Posterior cingulate gyrus (tissue), 11 donors: ENCODE data around the gene CNPY4.
"Not testable (repeated sequence)": the region's sequence is repeated elsewhere in the genome, so short reads cannot be mapped to it uniquely, and the experiment has no call there.

Experiments
- DNase-seq, 10 donors: peaks; one replicate each; pipeline versions ENCODE4 v3.0.0 to v3.0.0-alpha.2; 2020 to 2021; ENCODE audit warnings: mixed read lengths in 3 of 10
- intact Hi-C: fragments of 100-400 bp; cut with DNase I; formaldehyde crosslinking; loops from one replicate; pipeline ENCODE4 v1.15.1; 2023

The CNPY4 gene

GRCh38 chr7:100132697-100133151 lies 13.3 kb downstream of the CNPY4 start:
- intact Hi-C loops: loop anchor here (10.0 kb wide), 1 partner anchor 82 kb away; the partner anchor contains the start of gene PVRIG
- DNase-seq: peak in 8 of 10 donors; percentile 25 to 94 (median 51)

- intact Hi-C loops: loop anchor here (10.0 kb wide), 1 partner anchor 77 kb away; the partner anchor contains the start of gene PVRIG
- DNase-seq: peak in 2 of 10 donors; percentile 18 to 50
These were observed 18.7 kb downstream of the CNPY4 start for GRCh38 chr7:100137851-100138760.

GRCh38 chr7:100141555-100141949 lies 22.1 kb downstream of the CNPY4 start:
- intact Hi-C loops: no loop called here

GRCh38 chr7:100142461-100142860 lies 23.0 kb downstream of the CNPY4 start:
- intact Hi-C loops: no loop called here
- DNase-seq: peak in 2 of 10 donors; percentile 7 to 10

More at GRCh38 chr7:100141555-100141949, 22.1 kb downstream of the CNPY4 start:
- DNase-seq: peak in 1 of 10 donors; percentile 38

- intact Hi-C loops, DNase-seq: not testable (repeated sequence)
These were observed 26.9 kb downstream of the CNPY4 start for GRCh38 chr7:100146350-100146749.

GRCh38 chr7:100147278-100147677 lies 27.8 kb downstream of the CNPY4 start:
- intact Hi-C loops: no loop called here
- peak in 2 of 10 donors; percentile 2 to 14 for DNase-seq

- DNase-seq: no peak
- intact Hi-C loops: no loop called here
These were observed 28.8 kb downstream of the CNPY4 start for GRCh38 chr7:100148225-100148558.

- DNase-seq: peak; percentile 99 to 100 (median 99)
- intact Hi-C loops: no loop called here
These were observed 29.3 kb downstream of the CNPY4 start, which contains the start of gene LAMTOR4 for GRCh38 chr7:100148559-100149328. Gene LAMTOR4, plus strand, starts transcription at chr7:100148918. Its CDS starts 55 bp downstream, at chr7:100148973.

GRCh38 chr7:100152404-100152803 lies 33.0 kb downstream of the CNPY4 start:
- no peak for DNase-seq
- intact Hi-C loops: no loop called here

GRCh38 chr7:100152937-100153666 lies 33.7 kb downstream of the CNPY4 start:
- intact Hi-C loops: no loop called here
- peak in 1 of 10 donors; percentile 67 for DNase-seq

GRCh38 chr7:100153708-100154535 lies 34.5 kb downstream of the CNPY4 start:
- intact Hi-C loops: no loop called here
- DNase-seq: peak in 2 of 10 donors; percentile 81 to 82

GRCh38 chr7:100154651-100155491 lies 35.4 kb downstream of the CNPY4 start:
- intact Hi-C loops: no loop called here
- DNase-seq: peak in 3 of 10 donors; percentile 45 to 85 (median 72)

GRCh38 chr7:100155553-100156317 lies 36.3 kb downstream of the CNPY4 start:
- peak in 3 of 10 donors; percentile 23 to 66 (median 49) for DNase-seq
- intact Hi-C loops: no loop called here

GRCh38 chr7:100156331-100157068 lies 37.1 kb downstream of the CNPY4 start:
- intact Hi-C loops: no loop called here
- peak in 3 of 10 donors; percentile 63 to 73 (median 68) for DNase-seq

GRCh38 chr7:100157069-100157333 lies 37.6 kb downstream of the CNPY4 start:
- intact Hi-C loops: no loop called here
- no peak for DNase-seq

- peak in 3 of 10 donors; percentile 76 to 90 (median 77) for DNase-seq
- intact Hi-C loops: no loop called here
These were observed 38.1 kb downstream of the CNPY4 start for GRCh38 chr7:100157334-100158228.
